G401 (cell line): ENCODE data around the gene LPAR6. TPM values are rescaled to one million over a fixed set of nuclear protein-coding genes. Genes with fewer than 3 reads are reported as not detected.

Experiments
- DNase-seq: peaks from one replicate; pipeline ENCODE4 v3.0.0-alpha.2; 2015; ENCODE audit warnings: low spot score
- in situ Hi-C: cut with HindIII; loops from 2 replicates; pipeline ENCODE4 v1.10.0; 2016; ENCODE audit warnings: low sequenced_read_pairs, mixed read lengths
- total RNA-seq: library from RNA; depleted of rRNA; stranded (reverse); fragments of >200 nt; shearing (Covaris generic); gene quantifications from 2 replicates; pipeline ENCODE4 v1.2.3, GENCODE V29; 2014; rRNA removed

Gene LPAR6
- total RNA-seq, 1 experiment from 2014 or later: not detected

- no peak for DNase-seq
- in situ Hi-C loops: no loop called here
Observed at GRCh38 chr13:48391257-48391656, 21.7 kb downstream of the LPAR6 start.

GRCh38 chr13:48386816-48387215 lies 26.1 kb downstream of the LPAR6 start:
- no peak for DNase-seq
- in situ Hi-C loops: no loop called here

GRCh38 chr13:48383384-48383783 lies 29.5 kb downstream of the LPAR6 start:
- DNase-seq: no peak
- in situ Hi-C loops: no loop called here

- DNase-seq: no peak
- in situ Hi-C loops: no loop called here
Observed at GRCh38 chr13:48380581-48380980, 32.3 kb downstream of the LPAR6 start.

- in situ Hi-C loops: no loop called here
- no peak for DNase-seq
Observed at GRCh38 chr13:48377857-48378256, 35.1 kb downstream of the LPAR6 start.

- in situ Hi-C loops: no loop called here
Observed at GRCh38 chr13:48370815-48371214, 42.1 kb downstream of the LPAR6 start.

GRCh38 chr13:48369988-48370387 lies 42.9 kb downstream of the LPAR6 start:
- no peak for DNase-seq

More at GRCh38 chr13:48370815-48371214, 42.1 kb downstream of the LPAR6 start:
- DNase-seq: no peak

More at GRCh38 chr13:48369988-48370387, 42.9 kb downstream of the LPAR6 start:
- in situ Hi-C loops: no loop called here

Other genes with a start within 250 kb of the LPAR6 start
- 35.2 and 62.6 TPM in 2 replicates for gene ITM2B, start 179.9 kb downstream of the LPAR6 start, total RNA-seq
- gene RB1, start 109.4 kb downstream of the LPAR6 start, total RNA-seq: 17.5 and 24.8 TPM in 2 replicates
- 4.3 and 10.3 TPM in 2 replicates for gene RCBTB2, start 120.0 kb upstream of the LPAR6 start, total RNA-seq
- not detected in 2 replicates for gene CYSLTR2, start 240.8 kb upstream of the LPAR6 start, total RNA-seq